ENCODE measurements around the gene FTSJ3. TPM values are rescaled to one million over a fixed set of nuclear protein-coding genes. Genes with fewer than 3 reads are reported as not detected.
A peak's percentile ranks its signal among the peaks of the same experiment; 100 is the strongest.
"Not testable (repeated sequence)": the region's sequence is repeated elsewhere in the genome, so short reads cannot be mapped to it uniquely, and the experiment has no call there.

Gene FTSJ3
- total RNA-seq, 4 donors from 2014 or later = 46.8 to 72.4 (median 56.2) TPM

GRCh38 chr17:63843910-63844677, 16.6 kb upstream of the FTSJ3 start:
- intact Hi-C loops (cut with DNase I) = no loop called here
- Histone ChIP-seq H3K9me3 (no peaks in the 10 kb centered on the region), H3K27ac (replicated peaks in 1 of 4) (peak overlapping the region; percentile 97 to 98 (median 98)), H3K36me3 (no peaks in the 10 kb centered on the region), H3K4me1 (peaks cover 40 to 46% (median 45%) of the 10 kb centered on the region in 4 donors), H3K27me3 (no peaks in the 10 kb centered on the region), H3K4me3 (peak overlapping the region; percentile 92 to 97 (median 92))
- TF ChIP-seq POLR2AphosphoS5 (IDR thresholded peaks at IDR 0.05) (no peak), POLR2A (IDR thresholded peaks at IDR 0.05; ENCODE audit: low read depth) (no peak), CTCF (IDR thresholded peaks at IDR 0.05) (no peak), EP300 (IDR thresholded peaks at IDR 0.05) (no peak)
- 67% methylated on average over 9 of the region's 9 CpGs for WGBS
- no peak for DNase-seq (ENCODE audit: extremely low spot score)

- Histone ChIP-seq H3K4me1 (peaks cover 42 to 46% (median 45%) of the 10 kb centered on the region in 4 donors), H3K27ac (replicated peaks in 1 of 4) (peak overlapping the region; percentile 97 to 98 (median 98)), H3K4me3 (peak overlapping the region; percentile 92 to 97 (median 92))
- DNase-seq (ENCODE audit: extremely low spot score); H3K36me3 ChIP-seq; intact Hi-C loops (cut with DNase I); H3K9me3 ChIP-seq; H3K27me3 ChIP-seq: not testable (repeated sequence)
- WGBS = 5% methylated on average over 14 of the region's 19 CpGs
Observed at GRCh38 chr17:63843387-63843888, 16.0 kb upstream of the FTSJ3 start.

- TF ChIP-seq POLR2AphosphoS5 (IDR thresholded peaks at IDR 0.05) (peak; percentile 83), CTCF (IDR thresholded peaks at IDR 0.05) (no peak), POLR2A (IDR thresholded peaks at IDR 0.05; ENCODE audit: low read depth) (peak; percentile 96)
- Histone ChIP-seq H3K36me3 (no peaks in the 10 kb centered on the region), H3K4me3 (peak within 1 kb of the TSS; percentile 92 to 97 (median 92)), H3K9me3 (no peaks in the 10 kb centered on the region), H3K4me1 (peaks cover 48 to 51% (median 50%) of the 10 kb centered on the region in 4 donors), H3K27me3 (no peaks in the 10 kb centered on the region), H3K27ac (replicated peaks in 1 of 4) (peak within 1 kb of the TSS; percentile 97 to 98 (median 98))
- intact Hi-C loops (cut with DNase I) = no loop called here
- WGBS = 1% methylated on average over 20 of the region's 92 CpGs
- peak; percentile 100 for DNase-seq (ENCODE audit: extremely low spot score)
Observed at GRCh38 chr17:63842540-63843386, 15.3 kb upstream of the FTSJ3 start, which contains the start of gene SMARCD2. Gene SMARCD2 (minus strand): TSS chr17:63842685. CDS start chr17:63842674, 11 bp downstream.

- TF ChIP-seq CTCF (IDR thresholded peaks at IDR 0.05) (no peak), POLR2AphosphoS5 (IDR thresholded peaks at IDR 0.05) (no peak), POLR2A (IDR thresholded peaks at IDR 0.05; ENCODE audit: low read depth) (no peak), EP300 (IDR thresholded peaks at IDR 0.05) (no peak)
- Histone ChIP-seq H3K27me3 (no peaks in the 10 kb centered on the region), H3K36me3 (peaks cover 0 to 5% (median 3%) of the 10 kb centered on the region in 4 donors), H3K4me1 (peaks cover 54 to 57% (median 56%) of the 10 kb centered on the region in 4 donors), H3K9me3 (no peaks in the 10 kb centered on the region), H3K27ac (replicated peaks in 1 of 4) (peak overlapping the region; percentile 97 to 98 (median 98)), H3K4me3 (peak overlapping the region; percentile 92 to 97 (median 92))
- under 1% methylated on average over 29 of the region's 36 CpGs for WGBS
- no peak for DNase-seq (ENCODE audit: extremely low spot score)
- intact Hi-C loops (cut with DNase I) = no loop called here
Observed at GRCh38 chr17:63842173-63842539, 14.7 kb upstream of the FTSJ3 start.

Measured in esophagus muscularis mucosa (tissue), 4 donors.